Measurements from ENCODE around the gene PRKCZ. TPM values are rescaled to one million over a fixed set of nuclear protein-coding genes. Genes with fewer than 3 reads are reported as not detected.

Gene PRKCZ
- polyA plus RNA-seq, 1 of the 3 experiments (the other 2 are of a cell fraction) = 24.2 TPM

- POLR2A ChIA-PET = interaction anchor here (0.5 kb wide), 1 partner anchor 219 kb away, joined by 3 read pairs; no protein-coding TSS in a partner anchor
Observed at GRCh38 chr1:2151252-2151651, 101.0 kb downstream of the PRKCZ start.

GRCh38 chr1:2151911-2152310 is 101.7 kb downstream of the PRKCZ start:
- Histone ChIP-seq H3K4me2 (no peak overlapping the region), H3K79me2 (ENCODE audit: insufficient read depth) (no peaks in the 10 kb centered on the region), H3K9me3 (no peaks in the 10 kb centered on the region), H3K27ac (ENCODE audit: low read depth in 2 of 2, low read length in 1 of 2) (no peak overlapping the region), H3K4me1 (ENCODE audit: control insufficient read depth in 1 of 2, insufficient read depth in 2 of 2, low read depth in 1 of 2, low read length in 1 of 2) (no peaks in the 10 kb centered on the region), H3K9me2 (no peaks in the 10 kb centered on the region), H3K36me3 (replicated peaks in 1 of 2; ENCODE audit: control insufficient read depth in 1 of 2, insufficient read depth in 2 of 2, low read length in 1 of 2) (peaks cover 0 to 4% of the 10 kb centered on the region in 2 experiments), H2AFZ (ENCODE audit: low read depth) (no peak overlapping the region), H3K9ac (no peak overlapping the region), H3F3A (replicated peaks; ENCODE audit: insufficient read depth) (no peaks in the 10 kb centered on the region), H3K27me3 (ENCODE audit: insufficient read depth) (no peaks in the 10 kb centered on the region), H4K20me1 (ENCODE audit: insufficient read depth) (no peaks in the 10 kb centered on the region), H3K4me3 (ENCODE audit: low read depth in 2 of 2, low read length in 1 of 2) (no peak overlapping the region)
- DNase-seq = no peak
- no peak for TF ChIP-seq MAX (IDR thresholded peaks at IDR 0.05; ENCODE audit: low read depth)
- no peak for TF ChIP-seq USF1 (IDR thresholded peaks at IDR 0.05; ENCODE audit: borderline replicate concordance, low read depth)
- TF ChIP-seq SIN3A (IDR thresholded peaks at IDR 0.05; ENCODE audit: borderline replicate concordance, low read depth, low read length) = no peak
- no peak for TF ChIP-seq FOXM1 (IDR thresholded peaks at IDR 0.05; ENCODE audit: low read depth)
- TF ChIP-seq EZH2phosphoT487 (IDR thresholded peaks at IDR 0.05; ENCODE audit: borderline replicate concordance, low read depth) = no peak
- no peak for TF ChIP-seq SMC3 (IDR thresholded peaks at IDR 0.05; ENCODE audit: low read depth, low read length)
- no peak for TF ChIP-seq POLR2AphosphoS5 (IDR thresholded peaks at IDR 0.05; ENCODE audit: low read depth, low read length)
- TF ChIP-seq RCOR1 (IDR thresholded peaks at IDR 0.05; ENCODE audit: low read length) = no peak
- no peak for TF ChIP-seq CHD2 (IDR thresholded peaks at IDR 0.05; ENCODE audit: low read length, partially characterized antibody)
- no peak for TF ChIP-seq TEAD4 (IDR thresholded peaks at IDR 0.05; ENCODE audit: borderline replicate concordance, insufficient read depth)
- no peak for TF ChIP-seq USF2 (IDR thresholded peaks at IDR 0.05; ENCODE audit: borderline replicate concordance, low read depth, low read length)
- ChIA-PET CTCF (interaction anchor here (1.0 to 4.8 kb wide), 4 partner anchors 12 to 107 kb away, joined by 4 to 33 read pairs (median 16); no protein-coding TSS in a partner anchor), POLR2A (no interaction called here)
- WGBS (ENCODE audit: low lambda C conversion rate) = 94% methylated on average over 5 of the region's 6 CpGs

More at GRCh38 chr1:2151252-2151651, 101.0 kb downstream of the PRKCZ start:
- Histone ChIP-seq H2AFZ (ENCODE audit: low read depth) (no peak overlapping the region), H3K9me3 (no peaks in the 10 kb centered on the region), H3K9ac (no peak overlapping the region), H3K4me2 (no peak overlapping the region), H3K4me3 (ENCODE audit: low read depth in 2 of 2, low read length in 1 of 2) (no peak overlapping the region), H3K4me1 (ENCODE audit: control insufficient read depth in 1 of 2, insufficient read depth in 2 of 2, low read depth in 1 of 2, low read length in 1 of 2) (no peaks in the 10 kb centered on the region), H3K27me3 (ENCODE audit: insufficient read depth) (no peaks in the 10 kb centered on the region), H3K9me2 (no peaks in the 10 kb centered on the region), H3K36me3 (replicated peaks in 1 of 2; ENCODE audit: control insufficient read depth in 1 of 2, insufficient read depth in 2 of 2, low read length in 1 of 2) (peaks cover 0 to 7% of the 10 kb centered on the region in 2 experiments), H3K79me2 (ENCODE audit: insufficient read depth) (no peaks in the 10 kb centered on the region), H4K20me1 (ENCODE audit: insufficient read depth) (no peaks in the 10 kb centered on the region), H3K27ac (ENCODE audit: low read depth in 2 of 2, low read length in 1 of 2) (no peak overlapping the region), H3F3A (replicated peaks; ENCODE audit: insufficient read depth) (no peaks in the 10 kb centered on the region)
- DNase-seq = no peak
- TF ChIP-seq USF2 (IDR thresholded peaks at IDR 0.05; ENCODE audit: borderline replicate concordance, low read depth, low read length) (no peak), RFX5 (IDR thresholded peaks at IDR 0.05; ENCODE audit: low read length) (no peak), SIN3A (IDR thresholded peaks at IDR 0.05; ENCODE audit: borderline replicate concordance, low read depth, low read length) (no peak)
- 86% methylated on average over 7 of the region's 10 CpGs for WGBS (ENCODE audit: low lambda C conversion rate)
- CTCF ChIA-PET = interaction anchor here (1.0 to 4.8 kb wide), 6 partner anchors 9 to 231 kb away, joined by 3 to 33 read pairs (median 4); no protein-coding TSS in a partner anchor

Measured in SK-N-SH (cell line).